AG09319 (cell line): Measurements from ENCODE around the gene KIAA1549.

ENCODE experiments used
- DNase-seq: peaks from one replicate; pipeline ENCODE4 v3.0.0-alpha.2; 2010; ENCODE audit warnings: low read depth; ENCODE audit errors: extremely low read depth
- TF ChIP-seq, protein P1 (sequence below): IDR thresholded peaks from 2 replicates; pipeline ENCODE4 v1.5.1; 2011; ENCODE audit warnings: low read depth, mild to moderate bottlenecking, inconsistent platforms, low read length, moderate library complexity

The KIAA1549 gene

DNA sequence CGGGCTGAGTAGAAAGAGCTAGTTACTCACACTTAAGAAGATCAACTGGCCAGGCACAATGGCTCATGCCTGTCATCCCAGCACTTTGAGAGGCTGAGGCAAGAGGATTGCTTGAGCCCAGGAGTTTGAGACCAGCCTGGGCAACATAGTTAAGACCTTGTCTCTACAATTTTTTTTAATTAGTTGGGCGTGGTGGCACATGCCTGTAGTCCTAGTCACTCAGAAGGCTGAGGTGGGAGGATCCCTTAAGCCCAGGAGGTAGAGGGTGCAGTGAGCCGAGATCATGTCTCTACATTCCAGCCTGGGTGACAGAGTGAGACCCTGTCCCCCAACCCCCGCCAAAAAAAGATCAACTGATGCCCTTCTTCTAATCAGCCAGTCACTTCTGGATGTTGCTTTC is 108.6 kb downstream of the KIAA1549 start:
- no peak for DNase-seq
- TF ChIP-seq, protein P1, sequence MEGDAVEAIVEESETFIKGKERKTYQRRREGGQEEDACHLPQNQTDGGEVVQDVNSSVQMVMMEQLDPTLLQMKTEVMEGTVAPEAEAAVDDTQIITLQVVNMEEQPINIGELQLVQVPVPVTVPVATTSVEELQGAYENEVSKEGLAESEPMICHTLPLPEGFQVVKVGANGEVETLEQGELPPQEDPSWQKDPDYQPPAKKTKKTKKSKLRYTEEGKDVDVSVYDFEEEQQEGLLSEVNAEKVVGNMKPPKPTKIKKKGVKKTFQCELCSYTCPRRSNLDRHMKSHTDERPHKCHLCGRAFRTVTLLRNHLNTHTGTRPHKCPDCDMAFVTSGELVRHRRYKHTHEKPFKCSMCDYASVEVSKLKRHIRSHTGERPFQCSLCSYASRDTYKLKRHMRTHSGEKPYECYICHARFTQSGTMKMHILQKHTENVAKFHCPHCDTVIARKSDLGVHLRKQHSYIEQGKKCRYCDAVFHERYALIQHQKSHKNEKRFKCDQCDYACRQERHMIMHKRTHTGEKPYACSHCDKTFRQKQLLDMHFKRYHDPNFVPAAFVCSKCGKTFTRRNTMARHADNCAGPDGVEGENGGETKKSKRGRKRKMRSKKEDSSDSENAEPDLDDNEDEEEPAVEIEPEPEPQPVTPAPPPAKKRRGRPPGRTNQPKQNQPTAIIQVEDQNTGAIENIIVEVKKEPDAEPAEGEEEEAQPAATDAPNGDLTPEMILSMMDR: no peak

DNA sequence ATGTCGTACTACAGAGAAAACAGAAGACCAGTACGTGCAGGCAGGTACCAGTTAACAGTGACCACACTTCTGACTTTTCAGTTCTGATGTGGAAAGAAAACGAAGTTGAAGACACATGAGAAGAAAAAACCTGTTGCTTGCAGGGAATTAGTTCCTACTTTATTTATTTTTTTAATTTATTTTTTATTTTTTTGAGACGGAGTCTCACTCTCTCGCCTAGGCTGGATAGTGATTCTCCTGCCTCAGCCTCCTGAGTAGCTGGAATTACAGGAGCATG is 109.4 kb downstream of the KIAA1549 start:
- TF ChIP-seq, protein P1: no peak
- no peak for DNase-seq

DNA sequence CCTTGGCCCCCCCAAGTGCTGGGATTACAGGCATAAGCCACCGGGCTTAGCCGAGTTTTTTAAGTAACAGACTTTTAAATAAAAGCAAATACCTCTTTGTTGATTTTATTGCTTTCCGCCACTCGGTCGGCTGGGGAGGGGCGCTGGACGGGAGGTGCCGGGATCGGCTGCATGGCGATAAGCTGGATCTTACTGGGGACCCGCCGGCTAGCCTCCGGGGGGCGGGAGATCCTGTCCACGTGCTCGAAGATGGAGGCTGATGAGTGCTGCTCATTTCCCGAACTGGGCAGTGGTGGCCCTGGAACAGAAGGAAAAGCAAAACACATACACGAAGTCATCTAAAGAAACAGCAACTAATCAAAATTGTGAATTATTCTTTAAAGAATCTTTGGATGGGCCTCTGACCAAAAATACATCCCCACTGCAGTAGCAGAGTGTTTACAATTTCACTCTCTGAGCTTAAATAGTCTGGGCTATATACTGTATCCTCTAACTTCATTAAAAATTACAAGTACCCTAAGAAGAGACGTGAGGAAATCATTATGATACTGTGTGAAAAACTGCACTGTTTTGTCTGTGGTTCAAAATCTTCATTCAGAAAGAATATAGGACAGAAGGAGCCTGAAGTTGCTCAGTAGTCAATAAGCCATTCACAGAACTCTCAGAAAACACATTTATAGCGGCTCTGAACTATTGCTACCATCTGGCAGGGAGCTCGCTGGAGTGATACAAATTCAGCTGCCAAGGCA is 110.0 kb downstream of the KIAA1549 start:
- TF ChIP-seq, protein P1: no peak

DNA sequence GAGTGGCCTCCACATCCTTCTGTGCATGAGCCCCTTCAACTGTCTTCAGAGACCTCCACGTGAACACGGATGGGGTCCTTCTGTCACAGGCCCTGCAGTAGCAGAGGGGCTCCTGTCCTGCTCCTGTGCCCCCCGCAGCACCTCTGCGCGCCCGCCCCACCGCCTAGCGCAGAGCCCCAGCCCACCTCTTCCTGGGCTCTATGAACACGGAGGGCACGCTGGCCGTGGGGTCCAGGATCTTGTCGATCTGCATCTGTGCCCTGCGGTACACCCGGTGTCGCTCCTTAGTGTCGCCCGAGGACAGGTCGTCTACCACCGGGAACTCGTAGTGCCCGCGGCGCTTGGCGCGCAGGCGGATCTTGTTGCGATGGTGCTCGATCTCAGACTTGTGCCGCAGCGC is 111.8 kb downstream of the KIAA1549 start:
- no peak for DNase-seq
- TF ChIP-seq, protein P1: no peak

More for the DNA sequence above, 110.0 kb downstream of the KIAA1549 start:
- DNase-seq: no peak

DNA sequence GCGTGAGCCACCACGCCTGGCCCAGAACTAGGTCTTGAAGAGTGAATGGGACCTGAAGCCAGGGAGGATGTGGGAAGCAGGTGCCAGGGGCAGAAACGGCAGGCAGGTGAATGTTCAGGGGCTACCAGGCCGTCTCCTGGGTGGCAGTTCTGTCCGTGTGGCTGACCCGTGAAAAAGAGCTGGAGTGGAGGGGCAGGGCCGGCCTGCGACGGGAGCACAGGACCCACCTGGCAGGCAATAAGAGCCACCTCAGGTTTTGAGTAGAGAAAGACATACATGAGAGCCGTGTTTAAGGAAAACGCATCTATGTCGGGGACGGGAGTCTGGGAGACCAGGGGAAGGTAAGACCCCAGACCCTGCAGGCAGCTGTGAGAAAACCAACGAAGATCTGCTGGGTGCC is 112.5 kb downstream of the KIAA1549 start:
- TF ChIP-seq, protein P1: no peak

DNA sequence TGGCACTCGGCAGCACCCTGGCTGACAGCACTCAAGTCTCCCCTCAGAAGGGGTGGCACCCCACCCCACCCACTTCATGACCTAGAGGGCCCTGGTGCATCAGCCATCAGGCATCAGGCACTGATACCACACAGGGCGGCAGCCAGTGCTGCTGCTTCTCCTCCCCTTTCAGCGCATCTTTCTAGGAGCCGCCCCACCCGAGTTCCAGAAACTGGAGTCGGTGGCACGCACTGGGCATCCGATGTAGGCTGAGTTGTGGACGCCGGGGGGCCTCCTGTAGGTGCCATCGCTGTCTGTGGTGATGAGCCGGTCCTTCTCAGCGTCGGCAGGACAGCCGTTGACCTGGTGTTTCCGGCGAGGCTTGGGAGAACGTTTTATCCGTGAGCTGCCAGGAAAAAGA is 113.4 kb downstream of the KIAA1549 start:
- DNase-seq: no peak
- TF ChIP-seq, protein P1: no peak

More for the DNA sequence above, 112.5 kb downstream of the KIAA1549 start:
- DNase-seq: no peak

DNA sequence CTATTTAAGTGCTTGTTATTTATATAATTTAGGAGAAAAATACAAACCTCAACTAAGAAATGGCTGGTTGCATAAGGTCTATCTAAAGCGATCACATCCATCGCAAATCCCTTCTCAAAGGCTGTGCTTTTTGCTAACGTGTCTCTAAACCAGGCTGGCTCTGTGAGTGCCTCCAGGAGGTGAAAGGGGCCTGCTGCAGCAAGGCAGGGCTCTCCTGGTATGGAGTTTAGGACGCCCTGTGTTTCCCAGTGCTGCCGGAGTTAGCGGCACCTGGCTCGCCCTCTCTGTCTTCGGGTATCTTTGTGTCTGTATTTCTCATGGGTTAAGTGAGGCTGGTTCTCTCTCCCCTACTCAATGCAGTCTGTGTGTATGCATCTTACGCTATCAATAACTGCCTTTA is 114.8 kb downstream of the KIAA1549 start:
- TF ChIP-seq, protein P1: no peak
- DNase-seq: no peak
